Measurements from ENCODE around the gene ZNF726.
"Not testable (repeated sequence)": the region's sequence is repeated elsewhere in the genome, so short reads cannot be mapped to it uniquely, and the experiment has no call there.

The ZNF726 gene

GRCh38 chr19:23943411-23943810 lies 28.7 kb downstream of the ZNF726 start:
- TF ChIP-seq CTCF (conservative IDR thresholded peaks at IDR 0.05) = no peak

GRCh38 chr19:23946569-23946968 lies 31.9 kb downstream of the ZNF726 start:
- TF ChIP-seq CTCF (conservative IDR thresholded peaks at IDR 0.05) = no peak
- no peak overlapping the region for H3K27ac ChIP-seq

More at GRCh38 chr19:23943411-23943810, 28.7 kb downstream of the ZNF726 start:
- H3K27ac ChIP-seq = no peak overlapping the region

GRCh38 chr19:23949611-23950010 lies 34.9 kb downstream of the ZNF726 start:
- no peak overlapping the region for H3K27ac ChIP-seq
- no peak for TF ChIP-seq CTCF (conservative IDR thresholded peaks at IDR 0.05)

- no peak overlapping the region for H3K27ac ChIP-seq
- no peak for TF ChIP-seq CTCF (conservative IDR thresholded peaks at IDR 0.05)
These were observed 41.4 kb downstream of the ZNF726 start for GRCh38 chr19:23956051-23956450.

- no peak for TF ChIP-seq CTCF (conservative IDR thresholded peaks at IDR 0.05)
- H3K27ac ChIP-seq = no peak overlapping the region
These were observed 43.1 kb downstream of the ZNF726 start for GRCh38 chr19:23957660-23958281.

- H3K27ac ChIP-seq = not testable (repeated sequence)
These were observed 48.7 kb downstream of the ZNF726 start for GRCh38 chr19:23963396-23963795.

GRCh38 chr19:23963881-23964280 lies 49.2 kb downstream of the ZNF726 start:
- not testable (repeated sequence) for H3K27ac ChIP-seq

- not testable (repeated sequence) for H3K27ac ChIP-seq
These were observed 49.6 kb downstream of the ZNF726 start for GRCh38 chr19:23964334-23964733.

- TF ChIP-seq CTCF (conservative IDR thresholded peaks at IDR 0.05) = no peak
- no peak overlapping the region for H3K27ac ChIP-seq
These were observed 54.9 kb downstream of the ZNF726 start for GRCh38 chr19:23969630-23970029.
